AG04450 (cell line): Measurements from ENCODE around the gene SMARCA2. TPM values are rescaled to one million over a fixed set of nuclear protein-coding genes. Genes with fewer than 3 reads are reported as not detected.

Source experiments
- CTCF ChIA-PET: fragments of 300-600, 350-600 bp; formaldehyde crosslinking; extraction: SDS; loops from one replicate; lab custom pipeline; 2022; ENCODE audit warnings: antibody characterized with exemption, inconsistent platforms; lab: Charles Lee
- POLR2A ChIA-PET: fragments of 350-600 bp; formaldehyde crosslinking; extraction: SDS; loops from one replicate; lab custom pipeline; 2021; ENCODE audit warnings: antibody characterized with exemption, inconsistent platforms; lab: Yijun Ruan, JAX
- DNase-seq: peaks from one replicate; pipeline ENCODE4 v3.0.0-alpha.2; 2011; ENCODE audit warnings: low read depth, low spot score
- H3K27ac ChIP-seq: one replicate; pipeline ENCODE4 v1.5.1; 2012; ENCODE audit warnings: low read depth, low read length, control low read depth
- H3K27me3 ChIP-seq: one replicate; pipeline ENCODE4 v1.6.0; 2012; ENCODE audit warnings: low read length; ENCODE audit not compliant: control insufficient read depth, insufficient read depth
- H3K4me3 ChIP-seq: 2 replicates; pipeline ENCODE4 v1.5.1; 2011; ENCODE audit warnings: mild to moderate bottlenecking, low read depth, low read length, control low read depth
- H3K9me3 ChIP-seq: 2 replicates; pipeline ENCODE4 v1.5.1; 2012; ENCODE audit warnings: low read length; ENCODE audit not compliant: control insufficient read depth, insufficient read depth
- polyA plus RNA-seq: library from polyadenylated mRNA; depleted of rRNA; stranded (reverse); fragments of >200 nt; gene quantifications from 2 replicates; pipeline ENCODE4 v1.2.3, GENCODE V29; 2011
- TF ChIP-seq, protein P1 (sequence below): IDR thresholded peaks from 2 replicates; pipeline ENCODE4 v1.5.1; 2011; ENCODE audit warnings: low read depth, low read length, control low read depth, inconsistent platforms

SMARCA2 gene
- polyA plus RNA-seq, 1 experiment = 51.2 TPM

DNA sequence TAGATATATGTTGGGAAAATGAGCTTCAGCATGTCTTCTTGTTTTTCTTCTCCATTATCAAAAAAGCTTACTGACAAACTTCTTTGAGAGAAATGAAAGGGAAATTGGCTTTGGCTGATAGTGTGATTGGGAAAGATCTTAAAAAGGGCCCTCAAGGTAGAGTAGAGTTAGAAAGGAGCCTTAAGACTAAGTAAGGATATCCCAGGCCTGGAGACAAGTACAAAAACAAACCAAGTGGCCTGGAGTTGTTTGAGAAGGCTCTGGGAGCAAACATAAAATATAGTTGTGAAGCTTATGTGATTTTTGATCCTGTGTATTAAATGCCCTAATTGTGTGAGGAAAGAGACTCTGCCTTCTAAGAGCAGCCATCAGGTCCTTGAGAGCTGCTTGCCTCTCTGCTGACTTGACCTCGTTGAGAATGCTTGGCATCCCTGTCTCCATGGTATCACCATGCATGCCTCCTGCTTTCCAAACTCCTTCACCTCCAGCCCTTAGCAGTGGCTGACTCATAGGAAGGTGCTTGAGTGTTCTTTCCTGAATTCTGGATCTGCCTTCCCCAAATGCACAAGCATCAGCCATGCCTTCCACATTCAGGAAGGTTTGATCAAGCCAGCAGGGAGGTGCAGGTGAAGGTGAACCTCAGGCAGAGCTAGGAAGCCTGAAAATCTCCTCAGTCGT, 78.9 kb downstream of the SMARCA2 start:
- Histone ChIP-seq H3K4me3 (no peak overlapping the region), H3K9me3 (no peaks in the 10 kb centered on the region), H3K27me3 (no peaks in the 10 kb centered on the region), H3K27ac (no peak overlapping the region)
- ChIA-PET POLR2A (no interaction called here), CTCF (interaction anchor here (1.4 to 1.7 kb wide), 2 partner anchors 15 to 22 kb away, joined by 4 to 8 read pairs; no protein-coding TSS in a partner anchor)
- TF ChIP-seq, protein P1, sequence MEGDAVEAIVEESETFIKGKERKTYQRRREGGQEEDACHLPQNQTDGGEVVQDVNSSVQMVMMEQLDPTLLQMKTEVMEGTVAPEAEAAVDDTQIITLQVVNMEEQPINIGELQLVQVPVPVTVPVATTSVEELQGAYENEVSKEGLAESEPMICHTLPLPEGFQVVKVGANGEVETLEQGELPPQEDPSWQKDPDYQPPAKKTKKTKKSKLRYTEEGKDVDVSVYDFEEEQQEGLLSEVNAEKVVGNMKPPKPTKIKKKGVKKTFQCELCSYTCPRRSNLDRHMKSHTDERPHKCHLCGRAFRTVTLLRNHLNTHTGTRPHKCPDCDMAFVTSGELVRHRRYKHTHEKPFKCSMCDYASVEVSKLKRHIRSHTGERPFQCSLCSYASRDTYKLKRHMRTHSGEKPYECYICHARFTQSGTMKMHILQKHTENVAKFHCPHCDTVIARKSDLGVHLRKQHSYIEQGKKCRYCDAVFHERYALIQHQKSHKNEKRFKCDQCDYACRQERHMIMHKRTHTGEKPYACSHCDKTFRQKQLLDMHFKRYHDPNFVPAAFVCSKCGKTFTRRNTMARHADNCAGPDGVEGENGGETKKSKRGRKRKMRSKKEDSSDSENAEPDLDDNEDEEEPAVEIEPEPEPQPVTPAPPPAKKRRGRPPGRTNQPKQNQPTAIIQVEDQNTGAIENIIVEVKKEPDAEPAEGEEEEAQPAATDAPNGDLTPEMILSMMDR = no peak
- DNase-seq = peak; percentile 20

DNA sequence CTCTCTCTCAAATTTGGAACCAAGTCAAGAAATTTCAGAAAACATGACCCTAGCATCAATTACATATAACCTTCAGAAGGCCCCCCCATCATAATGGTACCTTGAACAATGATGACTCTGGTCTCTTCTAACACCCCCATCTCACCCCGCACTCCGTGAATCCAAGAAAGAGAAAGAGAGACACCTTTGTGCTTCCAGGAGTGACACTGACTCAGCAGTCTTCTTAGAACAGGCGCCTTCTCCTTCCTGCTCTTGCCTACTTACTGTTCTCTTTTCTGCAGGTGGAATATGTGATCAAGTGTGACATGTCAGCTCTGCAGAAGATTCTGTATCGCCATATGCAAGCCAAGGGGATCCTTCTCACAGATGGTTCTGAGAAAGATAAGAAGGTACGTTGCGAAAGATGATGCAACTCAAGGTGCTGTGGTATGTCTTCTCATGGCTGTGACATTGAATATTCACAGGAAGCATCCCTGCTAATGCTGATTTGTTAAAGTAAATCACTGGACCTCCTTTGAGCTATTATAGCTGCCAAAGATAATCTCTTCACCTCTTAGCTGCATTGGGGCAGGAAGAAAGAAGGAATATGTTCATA, 81.3 kb downstream of the SMARCA2 start:
- Histone ChIP-seq H3K27ac (no peak overlapping the region), H3K4me3 (no peak overlapping the region), H3K27me3 (no peaks in the 10 kb centered on the region), H3K9me3 (no peaks in the 10 kb centered on the region)
- CTCF ChIA-PET = interaction anchor here (1.2 kb wide), 1 partner anchor 9 kb away, joined by 4 read pairs; no protein-coding TSS in a partner anchor
- TF ChIP-seq, protein P1 = no peak
- POLR2A ChIA-PET = no interaction called here
- DNase-seq = no peak

GRCh38 chr9:2106666-2107065, 91.5 kb downstream of the SMARCA2 start:
- TF ChIP-seq, protein P1 = no peak
- CTCF ChIA-PET = interaction anchor here (2.7 to 4.3 kb wide), 2 partner anchors 9 to 19 kb away, joined by 7 to 15 read pairs; no protein-coding TSS in a partner anchor
- H3K9me3 ChIP-seq = no peaks in the 10 kb centered on the region
- H3K27ac ChIP-seq = no peak overlapping the region
- POLR2A ChIA-PET = no interaction called here
- no peak for DNase-seq
- no peaks in the 10 kb centered on the region for H3K27me3 ChIP-seq
- no peak overlapping the region for H3K4me3 ChIP-seq

- Histone ChIP-seq H3K4me3 (no peak overlapping the region), H3K27me3 (no peaks in the 10 kb centered on the region), H3K9me3 (no peaks in the 10 kb centered on the region), H3K27ac (no peak overlapping the region)
- DNase-seq = no peak
- ChIA-PET CTCF (interaction anchor here (1.2 to 4.3 kb wide), 3 partner anchors 8 to 24 kb away, joined by 3 to 15 read pairs (median 7); no protein-coding TSS in a partner anchor), POLR2A (no interaction called here)
- TF ChIP-seq, protein P1 = no peak
These were observed 92.8 kb downstream of the SMARCA2 start for GRCh38 chr9:2107906-2108451.
